HG02870 (cell line): ENCODE results near the gene DAPK1.

Experiments
- ATAC-seq: cut with Tn5 transposase; IDR thresholded peaks from one replicate; pipeline ENCODE4 v1.9.1; 2021; ENCODE audit warnings: mild to moderate bottlenecking, moderate library complexity; ENCODE audit not compliant: unreplicated experiment

Gene DAPK1

DNA sequence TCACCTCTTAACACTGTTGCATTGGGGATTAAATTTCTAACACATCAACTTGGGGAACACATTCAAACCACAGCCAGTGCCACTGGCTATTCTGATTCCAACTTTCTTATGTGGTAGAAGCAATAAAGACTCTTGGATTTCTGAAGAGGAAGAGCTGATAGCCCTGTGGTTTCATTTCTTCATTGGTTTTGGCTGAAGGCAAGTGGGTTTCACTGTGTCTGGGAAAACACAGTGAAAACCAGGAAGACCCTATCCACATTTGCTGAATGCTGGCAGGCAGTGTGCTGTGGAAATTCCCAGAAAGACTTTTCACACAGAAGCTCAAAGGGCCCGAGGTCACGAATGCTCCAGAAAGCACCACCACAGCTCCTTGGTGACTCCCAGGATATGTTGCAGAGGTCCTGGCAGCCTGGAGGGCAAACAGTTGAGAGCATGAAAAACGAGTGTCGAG, 67.1 kb downstream of the DAPK1 start:
- no peak for ATAC-seq

GRCh38 chr9:87567001-87567400, 69.3 kb downstream of the DAPK1 start:
- no peak for ATAC-seq

GRCh38 chr9:87567571-87567970, 69.9 kb downstream of the DAPK1 start:
- ATAC-seq, result no peak

- ATAC-seq, result no peak
These were observed 70.3 kb downstream of the DAPK1 start for GRCh38 chr9:87567983-87568382.

GRCh38 chr9:87568401-87568800, 70.7 kb downstream of the DAPK1 start:
- no peak for ATAC-seq

DNA sequence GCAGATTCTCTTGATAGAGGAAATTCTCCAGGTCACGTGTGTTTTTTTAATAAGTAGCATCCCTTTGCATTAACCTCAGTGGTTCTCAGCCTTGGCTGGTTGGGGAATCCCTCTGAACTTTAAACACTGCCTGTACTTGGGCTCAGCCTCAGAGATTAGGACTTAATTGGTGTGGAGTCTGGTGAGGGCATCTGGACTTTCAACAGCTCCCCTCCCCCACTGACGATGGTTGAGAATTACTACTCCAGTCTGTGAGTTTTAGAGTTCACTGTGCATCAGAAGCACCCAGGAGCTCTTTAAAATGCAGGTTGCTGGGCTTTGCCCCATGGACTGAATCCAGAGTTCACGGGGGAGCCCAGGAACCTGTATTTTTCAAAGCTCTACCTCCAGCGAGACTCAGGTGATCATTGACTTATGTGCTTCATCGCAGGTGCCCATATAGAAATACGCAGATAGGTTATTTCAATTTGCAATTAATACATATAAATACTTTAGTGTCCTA, 71.4 kb downstream of the DAPK1 start:
- no peak for ATAC-seq

GRCh38 chr9:87569518-87569917, 71.9 kb downstream of the DAPK1 start:
- no peak for ATAC-seq

DNA sequence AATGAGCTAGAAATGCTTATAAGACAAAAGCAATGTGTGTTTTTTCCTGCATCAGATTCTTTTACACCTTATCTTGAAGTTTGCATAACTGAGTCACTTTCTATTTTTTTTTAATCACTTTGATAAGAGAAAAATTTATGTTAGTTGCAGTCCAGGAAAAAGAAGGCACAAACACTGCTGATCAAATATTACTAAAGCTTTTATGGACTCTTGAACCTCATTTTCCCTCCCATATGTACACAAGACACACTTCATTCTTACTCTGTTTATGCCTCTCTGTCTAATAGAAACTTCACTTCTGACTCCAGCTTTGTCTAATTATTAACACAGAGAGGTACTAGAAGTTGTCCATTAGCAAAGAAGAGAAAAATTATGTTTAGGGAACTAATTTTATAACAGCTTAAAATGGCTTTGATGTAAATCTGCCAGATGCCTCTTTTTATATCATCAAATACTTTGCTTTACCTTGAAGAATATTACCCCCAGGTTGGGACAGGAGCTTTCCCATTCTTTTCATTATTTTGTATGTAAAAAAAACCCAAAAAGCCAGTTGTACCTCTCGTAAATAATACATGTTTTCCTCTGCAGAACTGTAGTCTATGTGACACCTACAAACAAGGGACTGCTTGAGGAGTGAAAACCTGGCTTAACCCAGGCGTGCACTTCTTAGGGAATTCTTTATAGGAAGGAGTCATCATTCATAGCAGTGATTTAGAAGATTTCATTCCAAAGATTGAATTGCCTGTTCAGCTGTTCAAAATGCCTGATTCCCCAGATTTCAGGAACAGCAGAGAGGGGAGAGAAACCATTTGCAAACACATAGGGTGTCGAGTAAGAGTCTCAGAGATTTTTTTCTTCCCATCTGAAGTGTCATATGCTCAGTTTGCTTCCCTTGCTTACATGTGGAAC, 72.6 kb downstream of the DAPK1 start:
- no peak for ATAC-seq

DNA sequence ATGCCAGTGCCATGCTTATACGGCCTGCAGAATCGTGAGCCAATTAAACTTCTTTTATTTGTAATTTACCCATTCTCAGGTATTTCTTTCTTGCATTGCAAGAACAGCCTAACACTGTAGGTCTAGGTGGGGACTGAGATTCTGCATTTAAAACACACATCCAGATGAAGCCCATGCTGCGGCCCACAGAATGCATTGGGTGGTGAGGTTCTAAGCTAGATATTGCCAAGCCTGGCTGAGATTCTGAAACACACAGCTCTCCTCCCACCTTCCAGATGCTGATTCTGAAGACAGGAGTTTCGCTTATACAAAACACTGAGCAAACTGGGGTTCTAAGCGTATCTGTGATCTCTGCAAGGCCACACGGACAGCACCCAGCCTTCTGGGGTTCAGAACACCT, 75.1 kb downstream of the DAPK1 start:
- ATAC-seq, result no peak

- no peak for ATAC-seq
These were observed 76.2 kb downstream of the DAPK1 start for GRCh38 chr9:87573841-87574342.

DNA sequence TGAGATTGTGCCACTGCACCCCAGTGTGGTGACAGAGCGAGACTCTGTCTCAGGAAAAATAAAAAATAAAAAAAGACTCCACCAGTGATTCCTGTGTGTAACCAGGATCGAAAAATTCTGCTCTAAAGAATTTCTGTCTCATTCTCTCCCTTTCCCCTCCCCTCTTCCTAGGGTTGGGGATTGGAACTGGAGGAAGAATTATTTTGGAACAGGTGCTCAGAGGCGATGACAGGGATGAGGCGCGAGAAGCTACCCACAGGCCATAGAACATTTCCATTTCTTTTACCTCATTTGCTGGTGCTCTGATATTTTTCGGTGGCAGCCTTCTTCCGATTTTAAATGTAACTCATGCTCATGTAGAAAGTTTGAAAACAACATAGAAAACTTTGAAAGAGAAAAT, 80.1 kb downstream of the DAPK1 start:
- ATAC-seq, result no peak

DNA sequence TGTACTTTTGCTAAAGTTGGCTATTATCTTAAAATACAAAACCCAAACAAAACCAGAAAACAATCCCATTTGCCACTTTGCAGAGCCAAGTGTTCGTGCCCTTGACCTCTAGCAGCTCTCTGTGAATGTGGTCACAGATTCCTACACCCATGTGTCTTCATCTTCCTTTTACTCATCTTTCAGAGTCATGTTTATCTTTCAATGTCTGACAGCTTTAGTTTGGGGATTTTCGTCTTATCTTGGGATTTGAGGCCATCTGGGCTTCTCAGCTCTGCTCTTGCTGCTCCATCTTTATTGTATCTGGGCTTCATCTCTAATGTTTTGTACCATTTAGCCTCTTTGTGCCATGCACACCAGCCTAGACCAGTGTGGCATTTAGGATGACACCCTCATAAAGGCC, 81.0 kb downstream of the DAPK1 start:
- no peak for ATAC-seq

DNA sequence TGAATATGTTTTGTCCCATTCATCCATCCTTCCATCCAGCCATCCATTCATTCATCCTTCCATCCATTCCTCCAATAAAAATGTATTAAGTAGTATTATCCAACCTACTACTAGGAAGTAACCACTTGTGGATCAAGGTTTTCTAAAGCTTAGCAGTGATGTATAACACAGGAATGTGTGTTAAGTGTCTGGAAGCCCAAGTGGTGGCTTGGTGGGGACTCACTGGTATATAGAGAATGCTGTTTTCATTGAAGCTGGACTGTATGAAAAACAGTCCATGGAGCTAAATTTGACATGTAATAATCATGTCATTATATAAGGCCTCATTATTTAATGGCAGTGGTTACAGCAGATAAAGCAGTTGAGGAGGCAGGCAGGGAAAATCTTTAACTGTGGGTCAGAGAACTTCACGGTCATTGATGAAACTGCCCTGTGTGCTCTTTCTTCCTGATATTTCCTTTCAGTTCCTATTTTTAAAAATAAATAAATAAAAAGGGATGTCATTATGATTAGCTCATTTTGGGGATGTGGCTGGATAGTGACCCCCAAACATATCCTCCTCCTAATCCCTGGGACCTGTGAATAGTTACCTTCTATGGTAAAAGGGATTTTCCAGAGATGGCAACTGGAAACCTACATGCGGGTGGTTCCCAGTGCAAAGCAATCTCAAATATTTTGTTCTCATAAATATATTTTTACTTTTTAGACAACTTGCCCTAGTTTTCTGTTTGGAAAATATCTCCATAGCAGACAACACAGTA, 82.3 kb downstream of the DAPK1 start:
- ATAC-seq, result no peak

- ATAC-seq, result no peak
These were observed 83.3 kb downstream of the DAPK1 start for GRCh38 chr9:87580941-87581438.

- no peak for ATAC-seq
These were observed 83.8 kb downstream of the DAPK1 start for GRCh38 chr9:87581513-87581912.

GRCh38 chr9:87581949-87582637, 84.4 kb downstream of the DAPK1 start:
- ATAC-seq, result no peak

DNA sequence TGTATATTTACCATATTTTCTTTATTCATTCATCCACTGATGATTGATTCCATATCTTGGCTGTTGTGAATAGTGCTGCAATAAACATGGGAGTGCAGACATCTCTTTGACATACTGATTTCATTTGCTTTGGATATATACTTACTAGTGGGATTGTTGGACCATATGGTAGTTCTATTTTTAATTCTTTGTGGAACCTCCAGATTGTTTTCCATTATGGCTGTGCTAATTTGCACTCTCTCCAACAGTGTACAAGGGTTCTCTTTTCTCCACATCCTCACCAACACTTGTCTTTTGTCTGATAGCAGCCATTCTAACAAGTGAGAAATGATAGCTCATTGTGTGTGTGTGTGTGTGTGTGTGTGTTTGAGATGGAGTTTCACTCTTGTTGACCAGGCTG, 86.7 kb downstream of the DAPK1 start:
- no peak for ATAC-seq

DNA sequence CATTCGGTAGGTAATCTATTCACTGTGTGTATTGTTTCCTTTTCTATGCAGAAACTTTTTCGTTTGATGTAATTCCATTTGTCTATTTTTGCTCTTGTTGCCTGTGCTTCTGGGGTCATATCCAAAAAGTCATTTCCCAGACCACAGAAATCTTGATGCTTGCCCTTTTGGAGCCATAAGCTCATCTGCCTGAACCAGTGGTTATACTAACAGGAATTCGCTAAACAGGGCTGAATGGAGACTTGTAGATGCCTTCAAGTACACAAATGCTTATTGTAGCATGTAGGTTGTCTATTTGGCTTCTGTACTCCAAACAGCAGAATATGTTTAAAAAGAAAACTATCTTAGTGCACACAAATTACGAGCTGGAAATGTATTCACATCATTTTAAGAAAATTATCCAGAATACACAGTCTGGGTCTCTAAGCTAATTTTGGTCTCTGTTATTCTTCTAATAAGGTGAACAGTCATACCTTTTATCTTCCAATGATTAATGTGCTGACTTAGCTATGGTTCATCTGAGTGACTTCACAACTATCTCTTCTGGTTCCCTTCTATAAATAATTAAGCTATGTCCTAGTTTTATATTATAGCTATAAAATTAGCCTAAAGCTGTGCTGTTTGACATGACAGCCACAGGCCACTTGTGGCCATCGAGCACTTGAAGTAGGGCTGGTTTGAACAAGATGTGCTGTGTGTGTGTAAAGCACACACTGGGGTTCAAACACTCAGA, 87.6 kb downstream of the DAPK1 start:
- ATAC-seq, result no peak

DNA sequence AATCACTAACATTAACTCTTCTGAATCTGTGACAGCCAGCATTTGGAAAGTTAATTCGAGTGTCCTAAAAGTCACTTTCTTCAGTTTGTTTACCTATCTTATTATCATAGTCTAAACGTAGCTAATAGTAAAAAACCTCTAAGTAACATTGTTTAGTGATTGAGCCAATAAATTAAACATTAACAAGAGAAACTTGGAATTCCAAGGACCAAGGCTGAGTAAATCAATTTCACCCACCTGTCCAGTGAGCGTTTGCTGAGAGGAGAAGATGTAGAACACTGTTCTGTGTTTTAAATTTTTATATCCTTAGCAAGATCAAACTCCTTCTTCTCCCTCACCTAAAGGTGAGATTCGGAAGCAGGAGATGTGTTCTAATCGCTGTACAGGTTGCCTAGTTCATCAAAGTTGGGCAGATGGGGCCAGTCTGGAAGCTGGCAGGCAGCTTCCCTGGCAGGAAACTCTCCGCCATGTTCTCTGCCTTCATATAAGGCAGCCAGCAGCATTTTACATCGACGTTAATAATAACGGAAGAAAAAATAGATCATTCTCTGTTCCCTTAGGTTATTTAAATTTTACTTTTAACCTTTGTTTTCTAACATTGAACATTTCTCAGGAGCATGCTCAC, 89.2 kb downstream of the DAPK1 start:
- no peak for ATAC-seq

DNA sequence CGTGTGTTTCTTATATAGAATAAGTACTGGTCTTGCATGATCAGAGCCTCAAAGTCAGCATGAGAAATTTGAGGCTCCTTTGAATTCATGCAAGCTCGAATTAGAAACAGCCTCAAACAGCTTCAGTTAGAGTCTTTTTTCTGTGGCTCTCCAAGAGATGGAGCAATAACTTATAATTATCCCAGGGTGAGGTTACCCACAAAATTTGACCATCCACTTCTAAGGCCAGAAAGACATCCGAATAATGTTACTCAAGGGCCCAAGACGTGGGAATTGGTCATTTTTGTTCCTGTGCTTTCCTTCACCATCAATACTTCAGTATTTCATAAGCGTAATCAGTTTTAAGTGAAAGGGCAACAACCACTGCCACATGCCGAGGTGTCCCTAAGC, 89.7 kb downstream of the DAPK1 start:
- no peak for ATAC-seq
